NCI-H2196 treated with DMSO at 0.1 percent for 48 hours (cell line): ENCODE data around the gene HOXA10.

Experiments
- DNase-seq: peaks from one replicate; lab custom pipeline; 2025; ENCODE audit not compliant: unreplicated experiment; lab: John Stamatoyannopoulos, UW

HOXA10 gene

GRCh38 chr7:27203964-27204594 lies 30.0 kb upstream of the HOXA10 start:
- DNase-seq = no peak

GRCh38 chr7:27203365-27203953 lies 29.3 kb upstream of the HOXA10 start:
- no peak for DNase-seq

GRCh38 chr7:27202862-27203134 lies 28.7 kb upstream of the HOXA10 start:
- no peak for DNase-seq

GRCh38 chr7:27202018-27202861 lies 28.1 kb upstream of the HOXA10 start:
- DNase-seq = no peak

GRCh38 chr7:27201580-27202017 lies 27.5 kb upstream of the HOXA10 start:
- DNase-seq = no peak

GRCh38 chr7:27200761-27201579 lies 26.9 kb upstream of the HOXA10 start:
- DNase-seq = no peak

GRCh38 chr7:27199849-27200760 lies 26.0 kb upstream of the HOXA10 start, which contains the start of gene HOXA13:
Gene HOXA13, minus strand, starts transcription at chr7:27200091. Its CDS starts 14 bp downstream, at chr7:27200077.
- no peak for DNase-seq

- DNase-seq = no peak
Measured at GRCh38 chr7:27198871-27199801, 25.0 kb upstream of the HOXA10 start.

GRCh38 chr7:27198138-27198841 lies 24.2 kb upstream of the HOXA10 start:
- no peak for DNase-seq

- no peak for DNase-seq
Measured at GRCh38 chr7:27197137-27198042, 23.3 kb upstream of the HOXA10 start.

GRCh38 chr7:27196287-27196767 lies 22.2 kb upstream of the HOXA10 start:
- DNase-seq = peak; percentile 23

GRCh38 chr7:27194686-27195379 lies 20.7 kb upstream of the HOXA10 start:
- no peak for DNase-seq

GRCh38 chr7:27194002-27194352 lies 19.9 kb upstream of the HOXA10 start:
- no peak for DNase-seq

- no peak for DNase-seq
Measured at GRCh38 chr7:27193335-27194001, 19.3 kb upstream of the HOXA10 start.

- DNase-seq = no peak
Measured at GRCh38 chr7:27192546-27193334, 18.6 kb upstream of the HOXA10 start.
